GM12878 (cell line): ENCODE data around the gene TARM1.

Experiments used
- DPF2 ChIP-seq: fragments of 450-650 bp; IDR thresholded peaks from 2 replicates; pipeline ENCODE4 v1.6.1; 2017; ENCODE audit warnings: mild to moderate bottlenecking
- EZH2 ChIP-seq: IDR thresholded peaks from 2 replicates; pipeline ENCODE4 v1.6.1; 2012; ENCODE audit warnings: low read depth, mild to moderate bottlenecking, control low read depth, inconsistent platforms, low read length, borderline replicate concordance; ENCODE audit not compliant: control insufficient read depth
- JUNB ChIP-seq: IDR thresholded peaks from 2 replicates; pipeline ENCODE4 v1.6.1; 2016; ENCODE audit warnings: antibody characterized with exemption, mild to moderate bottlenecking
- POLR2A ChIP-seq: IDR thresholded peaks from 2 replicates; pipeline ENCODE4 v1.6.1; 2011; ENCODE audit warnings: low read depth, mild to moderate bottlenecking, low read length
- SREBF1 ChIP-seq: IDR thresholded peaks from 2 replicates; pipeline ENCODE4 v1.6.1; 2012; ENCODE audit warnings: mild to moderate bottlenecking, low read length
- ZNF622 ChIP-seq: fragments of 450-650 bp; IDR thresholded peaks from 2 replicates; pipeline ENCODE4 v1.6.1; 2017; ENCODE audit warnings: mild to moderate bottlenecking, inconsistent platforms
- TF ChIP-seq, protein P1 (sequence below): IDR thresholded peaks from 2 replicates; pipeline ENCODE4 v1.6.1; 2011; ENCODE audit warnings: borderline replicate concordance, low read depth, mild to moderate bottlenecking, moderate library complexity, low read length; ENCODE audit not compliant: insufficient read depth, poor library complexity, severe bottlenecking
- TF ChIP-seq, protein P2 (sequence below): IDR thresholded peaks from 2 replicates; pipeline ENCODE4 v1.6.1; 2011; ENCODE audit warnings: borderline replicate concordance, low read depth, mild to moderate bottlenecking, moderate library complexity, mixed read lengths, low read length; ENCODE audit not compliant: insufficient read depth; ENCODE audit errors: extremely low read length
- TF ChIP-seq, protein P3 (sequence below): IDR thresholded peaks from 2 replicates; pipeline ENCODE4 v1.6.1; 2012; ENCODE audit warnings: mild to moderate bottlenecking, low read depth, low read length
- TF ChIP-seq, protein P4 (sequence below): fragments of 450-650 bp; IDR thresholded peaks from 2 replicates; pipeline ENCODE4 v1.6.1; 2018; ENCODE audit warnings: borderline replicate concordance, mild to moderate bottlenecking; ENCODE audit not compliant: partially characterized antibody
- TF ChIP-seq, protein P5 (sequence below): IDR thresholded peaks from 2 replicates; pipeline ENCODE4 v1.6.1; 2012; ENCODE audit warnings: low read depth, low read length, improper control_type of control experiment

- no peak for TF ChIP-seq SREBF1
- TF ChIP-seq ZNF622 = no peak
- no peak for TF ChIP-seq DPF2
- no peak for TF ChIP-seq JUNB
- TF ChIP-seq, protein P1, sequence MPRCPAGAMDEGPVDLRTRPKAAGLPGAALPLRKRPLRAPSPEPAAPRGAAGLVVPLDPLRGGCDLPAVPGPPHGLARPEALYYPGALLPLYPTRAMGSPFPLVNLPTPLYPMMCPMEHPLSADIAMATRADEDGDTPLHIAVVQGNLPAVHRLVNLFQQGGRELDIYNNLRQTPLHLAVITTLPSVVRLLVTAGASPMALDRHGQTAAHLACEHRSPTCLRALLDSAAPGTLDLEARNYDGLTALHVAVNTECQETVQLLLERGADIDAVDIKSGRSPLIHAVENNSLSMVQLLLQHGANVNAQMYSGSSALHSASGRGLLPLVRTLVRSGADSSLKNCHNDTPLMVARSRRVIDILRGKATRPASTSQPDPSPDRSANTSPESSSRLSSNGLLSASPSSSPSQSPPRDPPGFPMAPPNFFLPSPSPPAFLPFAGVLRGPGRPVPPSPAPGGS = no peak
- TF ChIP-seq, protein P2, sequence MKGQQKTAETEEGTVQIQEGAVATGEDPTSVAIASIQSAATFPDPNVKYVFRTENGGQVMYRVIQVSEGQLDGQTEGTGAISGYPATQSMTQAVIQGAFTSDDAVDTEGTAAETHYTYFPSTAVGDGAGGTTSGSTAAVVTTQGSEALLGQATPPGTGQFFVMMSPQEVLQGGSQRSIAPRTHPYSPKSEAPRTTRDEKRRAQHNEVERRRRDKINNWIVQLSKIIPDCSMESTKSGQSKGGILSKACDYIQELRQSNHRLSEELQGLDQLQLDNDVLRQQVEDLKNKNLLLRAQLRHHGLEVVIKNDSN = no peak
- TF ChIP-seq, protein P3, sequence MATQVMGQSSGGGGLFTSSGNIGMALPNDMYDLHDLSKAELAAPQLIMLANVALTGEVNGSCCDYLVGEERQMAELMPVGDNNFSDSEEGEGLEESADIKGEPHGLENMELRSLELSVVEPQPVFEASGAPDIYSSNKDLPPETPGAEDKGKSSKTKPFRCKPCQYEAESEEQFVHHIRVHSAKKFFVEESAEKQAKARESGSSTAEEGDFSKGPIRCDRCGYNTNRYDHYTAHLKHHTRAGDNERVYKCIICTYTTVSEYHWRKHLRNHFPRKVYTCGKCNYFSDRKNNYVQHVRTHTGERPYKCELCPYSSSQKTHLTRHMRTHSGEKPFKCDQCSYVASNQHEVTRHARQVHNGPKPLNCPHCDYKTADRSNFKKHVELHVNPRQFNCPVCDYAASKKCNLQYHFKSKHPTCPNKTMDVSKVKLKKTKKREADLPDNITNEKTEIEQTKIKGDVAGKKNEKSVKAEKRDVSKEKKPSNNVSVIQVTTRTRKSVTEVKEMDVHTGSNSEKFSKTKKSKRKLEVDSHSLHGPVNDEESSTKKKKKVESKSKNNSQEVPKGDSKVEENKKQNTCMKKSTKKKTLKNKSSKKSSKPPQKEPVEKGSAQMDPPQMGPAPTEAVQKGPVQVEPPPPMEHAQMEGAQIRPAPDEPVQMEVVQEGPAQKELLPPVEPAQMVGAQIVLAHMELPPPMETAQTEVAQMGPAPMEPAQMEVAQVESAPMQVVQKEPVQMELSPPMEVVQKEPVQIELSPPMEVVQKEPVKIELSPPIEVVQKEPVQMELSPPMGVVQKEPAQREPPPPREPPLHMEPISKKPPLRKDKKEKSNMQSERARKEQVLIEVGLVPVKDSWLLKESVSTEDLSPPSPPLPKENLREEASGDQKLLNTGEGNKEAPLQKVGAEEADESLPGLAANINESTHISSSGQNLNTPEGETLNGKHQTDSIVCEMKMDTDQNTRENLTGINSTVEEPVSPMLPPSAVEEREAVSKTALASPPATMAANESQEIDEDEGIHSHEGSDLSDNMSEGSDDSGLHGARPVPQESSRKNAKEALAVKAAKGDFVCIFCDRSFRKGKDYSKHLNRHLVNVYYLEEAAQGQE = no peak
- no peak for TF ChIP-seq EZH2
- TF ChIP-seq POLR2A = no peak
- TF ChIP-seq, protein P4, sequence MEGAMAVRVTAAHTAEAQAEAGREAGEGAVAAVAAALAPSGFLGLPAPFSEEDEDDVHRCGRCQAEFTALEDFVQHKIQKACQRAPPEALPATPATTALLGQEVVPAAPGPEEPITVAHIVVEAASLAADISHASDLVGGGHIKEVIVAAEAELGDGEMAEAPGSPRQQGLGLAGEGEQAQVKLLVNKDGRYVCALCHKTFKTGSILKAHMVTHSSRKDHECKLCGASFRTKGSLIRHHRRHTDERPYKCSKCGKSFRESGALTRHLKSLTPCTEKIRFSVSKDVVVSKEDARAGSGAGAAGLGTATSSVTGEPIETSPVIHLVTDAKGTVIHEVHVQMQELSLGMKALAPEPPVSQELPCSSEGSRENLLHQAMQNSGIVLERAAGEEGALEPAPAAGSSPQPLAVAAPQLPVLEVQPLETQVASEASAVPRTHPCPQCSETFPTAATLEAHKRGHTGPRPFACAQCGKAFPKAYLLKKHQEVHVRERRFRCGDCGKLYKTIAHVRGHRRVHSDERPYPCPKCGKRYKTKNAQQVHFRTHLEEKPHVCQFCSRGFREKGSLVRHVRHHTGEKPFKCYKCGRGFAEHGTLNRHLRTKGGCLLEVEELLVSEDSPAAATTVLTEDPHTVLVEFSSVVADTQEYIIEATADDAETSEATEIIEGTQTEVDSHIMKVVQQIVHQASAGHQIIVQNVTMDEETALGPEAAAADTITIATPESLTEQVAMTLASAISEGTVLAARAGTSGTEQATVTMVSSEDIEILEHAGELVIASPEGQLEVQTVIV = no peak
- TF ChIP-seq, protein P5, sequence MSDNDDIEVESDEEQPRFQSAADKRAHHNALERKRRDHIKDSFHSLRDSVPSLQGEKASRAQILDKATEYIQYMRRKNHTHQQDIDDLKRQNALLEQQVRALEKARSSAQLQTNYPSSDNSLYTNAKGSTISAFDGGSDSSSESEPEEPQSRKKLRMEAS = no peak
Observed at GRCh38 chr19:54023191-54023590, 58.0 kb downstream of the TARM1 start.
